Left ventricle myocardium inferior (tissue), 1 donor: ENCODE data around the gene CMTM3. TPM values are rescaled to one million over a fixed set of nuclear protein-coding genes. Genes with fewer than 3 reads are reported as not detected.

ENCODE experiments used
- DNase-seq: peaks from one replicate; pipeline ENCODE4 v3.0.0-alpha.2; 2020
- H3K27ac ChIP-seq: fragments of 200-600 bp; replicated peaks from 2 replicates; pipeline ENCODE4 v1.8.0; 2021
- H3K27me3 ChIP-seq: fragments of 200-600 bp; 2 replicates; pipeline ENCODE4 v1.8.0; 2021; ENCODE audit warnings: low read depth
- H3K36me3 ChIP-seq: fragments of 200-600 bp; 2 replicates; pipeline ENCODE4 v1.8.0; 2021
- H3K4me1 ChIP-seq: fragments of 200-600 bp; 2 replicates; pipeline ENCODE4 v1.8.0; 2021
- H3K4me3 ChIP-seq: fragments of 200-600 bp; 2 replicates; pipeline ENCODE4 v1.8.0; 2021; ENCODE audit warnings: mild to moderate bottlenecking, moderate library complexity
- H3K9me3 ChIP-seq: fragments of 200-600 bp; replicated peaks from 2 replicates; pipeline ENCODE4 v1.8.0; 2021
- CTCF ChIP-seq: fragments of 200-600 bp; IDR thresholded peaks from 2 replicates; pipeline ENCODE4 v1.8.0; 2021; ENCODE audit warnings: antibody characterized with exemption, mild to moderate bottlenecking, borderline replicate concordance
- intact Hi-C: fragments of 100-400 bp; cut with micrococcal nuclease; formaldehyde crosslinking; loops from one replicate; pipeline ENCODE4 v1.11.0; 2022
- total RNA-seq: library from RNA; stranded (reverse); fragmentation: NEBNext Ultra II Directional; extraction: Animal tissue kit (Norgen Biotek cat#: 25700); gene quantifications from one replicate; pipeline ENCODE4 v1.2.1, GENCODE V29; 2021
- donor health status: DM: no; HTN: yes; CAD: no; lungs with severe emphysema.

CMTM3 gene
- total RNA-seq, 1 donor from 2014 or later = 8.3 TPM

- H3K36me3 ChIP-seq = peaks cover 14% of the 10 kb centered on the region
- intact Hi-C loops = no loop called here
- TF ChIP-seq CTCF = no peak
- peaks cover 4% of the 10 kb centered on the region for H3K4me1 ChIP-seq
- no peak for DNase-seq
- no peak overlapping the region for H3K27ac ChIP-seq
- H3K9me3 ChIP-seq = no peaks in the 10 kb centered on the region
- no peaks in the 10 kb centered on the region for H3K27me3 ChIP-seq
- H3K4me3 ChIP-seq = no peak overlapping the region
Measured at GRCh38 chr16:66569827-66570405, 34.6 kb upstream of the CMTM3 start.

GRCh38 chr16:66572356-66572755 is 32.1 kb upstream of the CMTM3 start:
- intact Hi-C loops = no loop called here
- no peak for DNase-seq
- no peak for TF ChIP-seq CTCF
- Histone ChIP-seq H3K4me3 (no peak overlapping the region), H3K27ac (no peak overlapping the region), H3K36me3 (peaks cover under 1% of the 10 kb centered on the region), H3K9me3 (no peaks in the 10 kb centered on the region), H3K4me1 (peaks cover 16% of the 10 kb centered on the region), H3K27me3 (peaks cover 7% of the 10 kb centered on the region)

GRCh38 chr16:66574081-66574480 is 30.4 kb upstream of the CMTM3 start:
- DNase-seq = no peak
- Histone ChIP-seq H3K9me3 (no peaks in the 10 kb centered on the region), H3K4me3 (no peak overlapping the region), H3K27me3 (peaks cover 24% of the 10 kb centered on the region), H3K36me3 (no peaks in the 10 kb centered on the region), H3K4me1 (peaks cover 28% of the 10 kb centered on the region), H3K27ac (no peak overlapping the region)
- no peak for TF ChIP-seq CTCF
- intact Hi-C loops = no loop called here

- peaks cover 29% of the 10 kb centered on the region for H3K27me3 ChIP-seq
- intact Hi-C loops = no loop called here
- peaks cover 28% of the 10 kb centered on the region for H3K4me1 ChIP-seq
- H3K4me3 ChIP-seq = no peak overlapping the region
- TF ChIP-seq CTCF = no peak
- H3K27ac ChIP-seq = no peak overlapping the region
- no peaks in the 10 kb centered on the region for H3K36me3 ChIP-seq
- H3K9me3 ChIP-seq = no peaks in the 10 kb centered on the region
- DNase-seq = no peak
Measured at GRCh38 chr16:66574531-66574930, 30.0 kb upstream of the CMTM3 start.

GRCh38 chr16:66575060-66575459 is 29.4 kb upstream of the CMTM3 start:
- peaks cover 29% of the 10 kb centered on the region for H3K27me3 ChIP-seq
- no peaks in the 10 kb centered on the region for H3K36me3 ChIP-seq
- peaks cover 26% of the 10 kb centered on the region for H3K4me1 ChIP-seq
- no peak overlapping the region for H3K27ac ChIP-seq
- DNase-seq = no peak
- no peak for TF ChIP-seq CTCF
- no peaks in the 10 kb centered on the region for H3K9me3 ChIP-seq
- no peak overlapping the region for H3K4me3 ChIP-seq
- intact Hi-C loops = no loop called here
